Activated CD4-positive, alpha-beta memory T cell treated with anti-CD3 and anti-CD28 coated beads for 36 hours (primary cell): Measurements from ENCODE around the gene CAPZB. TPM values are rescaled to one million over a fixed set of nuclear protein-coding genes. Genes with fewer than 3 reads are reported as not detected.
"Not testable (repeated sequence)": the region's sequence is repeated elsewhere in the genome, so short reads cannot be mapped to it uniquely, and the experiment has no call there.

Source experiments
- CTCF ChIA-PET: fragments of 350-600 bp; sonication (Branson Sonifier 250); formaldehyde crosslinking; loops from one replicate; lab custom pipeline; 2021; ENCODE audit warnings: antibody characterized with exemption, inconsistent platforms; lab: Charles Lee
- POLR2A ChIA-PET: fragments of 350-600 bp; sonication (Branson Sonifier 250); formaldehyde crosslinking; loops from one replicate; lab custom pipeline; 2021; ENCODE audit warnings: antibody characterized with exemption; lab: Charles Lee
- DNase-seq: peaks from one replicate; pipeline ENCODE4 v3.0.0-alpha.2; 2020
- H3K27ac Mint-ChIP-seq: one replicate; pipeline ENCODE4 v1.8.0; 2021; ENCODE audit warnings: mixed read lengths
- H3K27me3 Mint-ChIP-seq: one replicate; pipeline ENCODE4 v1.8.0; 2021; ENCODE audit warnings: mixed read lengths
- H3K36me3 Mint-ChIP-seq: one replicate; pipeline ENCODE4 v1.8.0; 2021; ENCODE audit warnings: mixed read lengths
- H3K4me1 Mint-ChIP-seq: one replicate; pipeline ENCODE4 v1.8.0; 2021; ENCODE audit warnings: low read depth, mixed read lengths
- H3K4me3 Mint-ChIP-seq: one replicate; pipeline ENCODE4 v1.8.0; 2021; ENCODE audit warnings: mild to moderate bottlenecking, mixed read lengths
- H3K9me3 Mint-ChIP-seq: one replicate; pipeline ENCODE4 v1.8.0; 2021; ENCODE audit warnings: mixed read lengths
- intact Hi-C: fragments of 100-400 bp; cut with micrococcal nuclease; formaldehyde crosslinking; loops from one replicate; pipeline ENCODE4 v1.15.1; 2023
- total RNA-seq, 2 experiments: library from RNA; stranded (reverse); gene quantifications; one replicate each; pipeline ENCODE4 v1.2.3, GENCODE V29; 2021

Gene CAPZB
- total RNA-seq, 2 experiments from 2014 or later, result 388 to 419 TPM

DNA sequence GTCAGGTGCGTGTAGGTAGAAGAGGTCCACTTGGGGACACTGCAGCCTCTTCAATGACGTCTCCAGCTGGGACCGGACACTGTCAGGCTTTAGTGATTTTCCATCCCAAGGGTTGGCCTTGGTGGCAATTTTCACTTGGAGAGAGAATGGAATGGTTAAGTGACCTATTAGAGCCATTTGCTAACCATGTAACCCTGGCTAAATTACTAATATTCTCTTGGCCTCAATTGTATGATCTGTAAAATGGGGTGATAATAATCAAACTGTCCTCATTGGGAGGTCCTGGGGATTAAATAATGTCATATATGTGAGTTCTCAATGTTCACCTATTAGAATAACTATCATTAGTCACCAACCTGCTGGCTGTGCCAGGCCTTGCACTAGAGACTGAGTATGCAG, 176.8 kb downstream of the CAPZB start:
- Mint-ChIP-seq H3K4me1 (peaks cover 23% of the 10 kb centered on the region), H3K36me3 (peaks cover 22% of the 10 kb centered on the region), H3K4me3 (no peak overlapping the region), H3K27me3 (no peaks in the 10 kb centered on the region), H3K9me3 (no peaks in the 10 kb centered on the region), H3K27ac (no peak overlapping the region)
- intact Hi-C loops, result no loop called here
- ChIA-PET CTCF (no interaction called here), POLR2A (no interaction called here)
- no peak for DNase-seq

DNA sequence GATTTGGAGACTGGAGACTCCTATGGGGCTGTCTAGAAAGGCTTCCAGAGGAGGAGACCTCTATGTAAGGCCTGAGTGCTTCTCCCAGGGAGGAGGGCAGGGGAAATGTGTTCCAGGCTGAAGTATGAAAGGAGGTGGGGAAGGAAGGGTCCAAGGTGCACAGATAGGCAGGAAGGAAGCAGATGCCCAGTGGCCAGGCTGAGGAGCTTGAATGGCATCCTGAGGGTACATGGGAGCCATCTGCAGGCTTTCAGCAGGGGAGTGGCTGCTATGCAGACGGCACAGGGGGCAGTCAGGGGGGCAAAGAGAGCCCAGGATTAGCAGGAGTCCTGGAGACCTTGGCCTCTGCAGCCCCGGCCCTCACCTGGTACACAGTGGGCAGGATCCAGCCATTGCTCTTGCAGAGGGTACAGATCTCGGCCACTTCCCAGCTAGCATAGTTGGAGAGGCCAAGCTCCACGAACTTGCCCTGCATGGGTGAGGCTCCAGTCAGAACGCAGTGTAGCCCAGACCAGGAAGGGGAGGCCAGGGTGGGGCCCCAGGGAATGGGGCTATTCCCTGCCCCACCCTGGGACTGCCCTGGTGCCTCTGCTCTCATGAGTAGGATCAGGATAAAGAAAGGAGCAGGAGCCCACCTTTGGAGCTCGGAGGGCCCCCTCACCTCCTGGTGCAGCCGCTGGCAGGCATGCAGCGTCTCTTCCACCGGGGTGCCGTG, 177.4 kb downstream of the CAPZB start:
- Mint-ChIP-seq H3K4me1 (peaks cover 17% of the 10 kb centered on the region), H3K36me3 (peaks cover 25% of the 10 kb centered on the region), H3K27me3 (no peaks in the 10 kb centered on the region), H3K4me3 (no peak overlapping the region), H3K27ac (no peak overlapping the region), H3K9me3 (no peaks in the 10 kb centered on the region)
- intact Hi-C loops, result no loop called here
- DNase-seq, result no peak
- ChIA-PET CTCF (no interaction called here), POLR2A (no interaction called here)

DNA sequence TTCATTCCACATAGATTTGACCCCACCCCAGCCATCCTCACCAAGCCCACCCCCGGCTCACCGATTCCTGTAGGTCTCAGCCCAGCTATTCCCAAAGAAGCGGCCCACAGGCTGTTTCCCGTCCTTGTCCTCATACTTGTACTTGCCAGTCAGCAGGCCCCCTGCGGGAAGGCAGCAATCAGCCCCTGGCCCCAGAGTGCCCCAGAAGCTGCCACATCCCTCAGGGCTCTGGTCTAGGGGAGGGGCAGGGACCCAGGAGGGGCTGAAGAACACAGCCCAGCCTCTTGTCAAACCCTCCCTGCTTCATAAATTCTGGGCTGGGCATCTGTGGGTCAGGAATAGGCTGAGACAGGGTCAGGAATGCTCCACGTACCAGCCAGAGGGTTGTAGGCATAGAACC, 178.4 kb downstream of the CAPZB start:
- Mint-ChIP-seq H3K27ac (no peak overlapping the region), H3K36me3 (peaks cover 25% of the 10 kb centered on the region), H3K4me3 (no peak overlapping the region), H3K9me3 (no peaks in the 10 kb centered on the region), H3K27me3 (no peaks in the 10 kb centered on the region), H3K4me1 (peaks cover 15% of the 10 kb centered on the region)
- POLR2A ChIA-PET, result no interaction called here
- intact Hi-C loops, result no loop called here
- CTCF ChIA-PET, result no interaction called here
- DNase-seq, result no peak

DNA sequence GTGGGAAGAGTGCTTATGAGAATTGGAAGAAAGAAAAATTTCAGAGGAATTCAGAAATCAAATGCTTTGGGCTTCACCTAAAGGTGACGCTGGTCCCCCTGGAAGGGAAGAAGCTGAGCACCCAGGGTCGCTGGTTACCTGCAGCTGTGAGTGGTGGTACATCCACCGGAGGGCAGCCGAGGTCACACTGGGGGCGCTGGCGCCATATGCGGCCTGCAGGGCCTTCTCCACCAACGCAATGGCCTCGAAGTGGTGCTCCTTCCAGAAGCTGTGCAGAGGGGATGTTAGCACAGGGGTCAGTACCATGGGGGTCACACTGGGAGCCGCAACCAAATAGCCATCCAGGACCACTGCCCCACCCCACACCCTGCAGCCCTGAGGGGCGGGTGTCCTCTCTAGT, 179.5 kb downstream of the CAPZB start:
- ChIA-PET CTCF (no interaction called here), POLR2A (no interaction called here)
- no peak for DNase-seq
- H3K4me3 Mint-ChIP-seq, result no peak overlapping the region
- peaks cover 25% of the 10 kb centered on the region for H3K36me3 Mint-ChIP-seq
- no peak overlapping the region for H3K27ac Mint-ChIP-seq
- intact Hi-C loops, result no loop called here
- peaks cover 11% of the 10 kb centered on the region for H3K4me1 Mint-ChIP-seq
- H3K27me3 Mint-ChIP-seq, result no peaks in the 10 kb centered on the region
- no peaks in the 10 kb centered on the region for H3K9me3 Mint-ChIP-seq

DNA sequence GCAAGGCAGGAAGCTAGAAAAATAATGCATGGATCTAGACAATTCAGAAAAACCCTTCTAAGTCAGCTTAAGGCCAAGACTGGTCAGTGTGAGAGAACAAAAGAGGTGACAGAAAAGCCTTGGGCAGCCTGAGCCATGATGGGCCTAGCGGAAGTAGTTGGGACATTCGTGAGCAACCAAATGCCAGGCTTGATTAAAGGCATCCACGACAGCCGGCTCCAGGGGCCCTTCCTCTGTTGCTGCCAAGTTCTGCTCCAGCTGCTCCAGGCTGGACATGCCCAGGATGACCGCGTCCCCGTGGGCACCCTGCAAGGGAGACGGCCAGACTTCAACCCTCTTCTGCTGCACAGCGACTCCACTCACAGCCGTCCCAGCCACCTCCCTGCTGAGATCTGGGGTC, 181.3 kb downstream of the CAPZB start:
- peaks cover 25% of the 10 kb centered on the region for H3K36me3 Mint-ChIP-seq
- DNase-seq, H3K9me3 Mint-ChIP-seq, intact Hi-C loops, H3K4me3 Mint-ChIP-seq, H3K27ac Mint-ChIP-seq, H3K27me3 Mint-ChIP-seq, H3K4me1 Mint-ChIP-seq, POLR2A ChIA-PET: not testable (repeated sequence)
- CTCF ChIA-PET, result interaction anchor here (1.0 kb wide), 1 partner anchor 234 kb away, joined by 3 read pairs; no protein-coding TSS in a partner anchor

DNA sequence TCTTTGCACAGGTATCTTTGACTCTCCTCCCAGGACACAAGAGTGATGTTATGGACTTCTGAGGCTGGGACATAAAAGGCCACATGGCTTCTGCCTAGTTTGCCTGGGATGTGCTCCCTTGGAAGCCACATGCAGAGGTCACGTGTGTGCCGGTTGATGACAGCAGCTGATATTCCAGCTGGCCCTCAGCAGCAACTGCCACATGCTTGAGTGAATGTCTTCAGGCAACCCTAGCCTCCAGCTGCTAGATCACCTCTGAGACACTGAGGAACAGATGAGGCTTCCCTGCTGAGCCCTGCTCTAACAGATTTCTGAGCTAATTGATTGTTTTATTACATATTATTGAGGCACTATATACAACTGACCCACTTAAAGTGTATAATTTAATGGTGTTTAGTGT, 185.1 kb downstream of the CAPZB start:
- intact Hi-C loops, result no loop called here
- H3K36me3 Mint-ChIP-seq, result peaks cover 25% of the 10 kb centered on the region
- ChIA-PET POLR2A (no interaction called here), CTCF (no interaction called here)
- no peaks in the 10 kb centered on the region for H3K27me3 Mint-ChIP-seq
- H3K27ac Mint-ChIP-seq, result no peak overlapping the region
- no peak for DNase-seq
- no peaks in the 10 kb centered on the region for H3K4me1 Mint-ChIP-seq
- H3K4me3 Mint-ChIP-seq, result no peak overlapping the region
- H3K9me3 Mint-ChIP-seq, result peaks cover 10% of the 10 kb centered on the region

DNA sequence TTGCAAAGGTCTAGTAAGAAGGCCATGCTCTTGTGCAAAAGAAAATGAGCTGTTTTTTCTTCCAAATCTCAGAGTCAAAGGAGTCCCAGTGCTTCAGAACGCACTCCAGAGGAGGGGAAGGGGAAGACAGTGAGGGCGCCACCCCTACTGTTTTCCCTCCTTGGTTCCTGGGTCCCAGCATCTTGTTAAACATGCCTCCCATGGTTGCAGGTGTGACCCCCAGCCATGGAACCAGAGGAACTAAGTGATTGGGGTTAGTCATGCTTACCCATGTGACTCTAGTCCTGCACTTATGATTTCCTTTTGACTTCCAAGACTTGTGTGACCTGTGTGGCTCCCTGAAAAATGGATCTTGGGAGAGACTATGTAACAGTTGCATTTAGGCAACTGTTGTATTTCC, 190.7 kb downstream of the CAPZB start:
- intact Hi-C loops, result no loop called here
- POLR2A ChIA-PET, result no interaction called here
- DNase-seq, result no peak
- no peak overlapping the region for H3K27ac Mint-ChIP-seq
- CTCF ChIA-PET, result no interaction called here
- H3K36me3 Mint-ChIP-seq, result peaks cover 22% of the 10 kb centered on the region
- peaks cover 26% of the 10 kb centered on the region for H3K9me3 Mint-ChIP-seq
- H3K4me1 Mint-ChIP-seq, result no peaks in the 10 kb centered on the region
- H3K4me3 Mint-ChIP-seq, result no peak overlapping the region
- no peaks in the 10 kb centered on the region for H3K27me3 Mint-ChIP-seq

DNA sequence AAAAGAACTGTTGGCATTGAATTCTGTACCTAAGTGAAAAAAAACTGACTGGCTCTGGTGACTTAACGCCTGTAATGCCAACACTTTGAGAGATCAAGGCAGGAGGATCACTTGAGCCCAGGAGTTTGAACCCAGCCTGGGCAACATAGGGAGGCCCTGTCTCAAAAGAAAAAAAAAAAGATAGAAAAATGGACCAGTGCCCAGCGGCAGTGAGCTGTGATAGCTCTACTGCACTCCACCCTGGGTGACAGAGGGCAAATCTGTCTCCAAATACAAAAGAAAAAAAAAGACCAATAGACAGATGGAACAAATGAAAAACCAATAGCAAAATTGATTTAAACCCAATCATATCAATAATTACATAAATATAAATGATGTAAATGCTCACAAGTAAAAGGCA, 196.1 kb downstream of the CAPZB start:
- no peaks in the 10 kb centered on the region for H3K27me3 Mint-ChIP-seq
- ChIA-PET CTCF (interaction anchor here (1.1 kb wide), 1 partner anchor 22 kb away, joined by 3 read pairs; no protein-coding TSS in a partner anchor), POLR2A (interaction anchor here (1.0 to 1.3 kb wide), 2 partner anchors 32 to 69 kb away, joined by 3 to 4 read pairs; no protein-coding TSS in a partner anchor)
- intact Hi-C loops, result no loop called here
- H3K4me3 Mint-ChIP-seq, result peak overlapping the region; percentile 39
- H3K27ac Mint-ChIP-seq, result no peak overlapping the region
- peaks cover 6% of the 10 kb centered on the region for H3K9me3 Mint-ChIP-seq
- DNase-seq, result no peak
- peaks cover 3% of the 10 kb centered on the region for H3K36me3 Mint-ChIP-seq
- H3K4me1 Mint-ChIP-seq, result peaks cover 5% of the 10 kb centered on the region

Other genes starting within 250 kb of the CAPZB start
- 10 to 100 TPM; 46.6 to 49.3 TPM for gene EMC1, start 234.0 kb downstream of the CAPZB start, total RNA-seq
- gene MRTO4, start 233.7 kb downstream of the CAPZB start, total RNA-seq, result 10 to 100 TPM; 83.0 to 83.8 TPM
- under 1 TPM; 0.80 to 0.88 TPM for gene AKR7A3, start 196.8 kb downstream of the CAPZB start, total RNA-seq
- gene AKR7A2, start 173.4 kb downstream of the CAPZB start, total RNA-seq, result 10 to 100 TPM; 45.5 to 49.4 TPM
- 1 to 10 TPM; 6.8 to 7.9 TPM for gene SLC66A1, start 173.2 kb downstream of the CAPZB start, total RNA-seq
- gene NBL1, start 158.8 kb upstream of the CAPZB start, total RNA-seq, result 10 to 100 TPM; 25.0 to 31.3 TPM
- under 1 TPM; 0.17 to 0.19 TPM for gene HTR6, start 179.3 kb upstream of the CAPZB start, total RNA-seq